T47D (cell line): ENCODE measurements around the gene CD27.
A peak's percentile ranks its signal among the peaks of the same experiment; 100 is the strongest.
"Not testable (repeated sequence)": the region's sequence is repeated elsewhere in the genome, so short reads cannot be mapped to it uniquely, and the experiment has no call there.

Experiments used
- DNase-seq, 2 experiments: peaks; one replicate each; pipeline versions ENCODE4 v3.0.0 to v3.0.0-alpha.2; 2011 to 2012; ENCODE audit warnings: low read depth in 1 of 2, low spot score in 1 of 2
- JUND ChIP-seq: IDR thresholded peaks from 2 replicates; pipeline ENCODE4 v1.6.1; 2012; ENCODE audit warnings: low read depth
- in situ Hi-C: cut with HindIII; loops from 2 replicates; pipeline ENCODE4 v1.10.0; 2016; ENCODE audit warnings: low sequenced_read_pairs, low pct_unique_long_range_greater_than_20kb

The CD27 gene

DNA sequence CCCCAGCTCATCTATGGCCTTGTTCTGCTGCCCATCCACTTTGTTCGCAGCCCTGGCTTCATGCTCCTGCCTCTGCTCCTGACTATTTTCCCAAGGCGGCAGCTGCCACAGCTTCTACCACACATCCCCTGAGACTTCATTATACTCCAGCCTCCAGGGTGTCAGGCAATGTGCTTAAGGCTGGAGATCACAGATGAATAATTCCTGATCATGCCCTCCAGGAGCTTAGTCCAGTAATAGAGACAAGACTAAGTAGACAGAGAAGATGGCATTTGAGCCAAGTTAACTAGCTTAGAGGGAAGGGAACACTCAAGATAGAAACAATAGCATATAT is 14.2 kb downstream of the CD27 start:
- no peak for DNase-seq
- no peak for TF ChIP-seq JUND
- in situ Hi-C loops: no loop called here

DNA sequence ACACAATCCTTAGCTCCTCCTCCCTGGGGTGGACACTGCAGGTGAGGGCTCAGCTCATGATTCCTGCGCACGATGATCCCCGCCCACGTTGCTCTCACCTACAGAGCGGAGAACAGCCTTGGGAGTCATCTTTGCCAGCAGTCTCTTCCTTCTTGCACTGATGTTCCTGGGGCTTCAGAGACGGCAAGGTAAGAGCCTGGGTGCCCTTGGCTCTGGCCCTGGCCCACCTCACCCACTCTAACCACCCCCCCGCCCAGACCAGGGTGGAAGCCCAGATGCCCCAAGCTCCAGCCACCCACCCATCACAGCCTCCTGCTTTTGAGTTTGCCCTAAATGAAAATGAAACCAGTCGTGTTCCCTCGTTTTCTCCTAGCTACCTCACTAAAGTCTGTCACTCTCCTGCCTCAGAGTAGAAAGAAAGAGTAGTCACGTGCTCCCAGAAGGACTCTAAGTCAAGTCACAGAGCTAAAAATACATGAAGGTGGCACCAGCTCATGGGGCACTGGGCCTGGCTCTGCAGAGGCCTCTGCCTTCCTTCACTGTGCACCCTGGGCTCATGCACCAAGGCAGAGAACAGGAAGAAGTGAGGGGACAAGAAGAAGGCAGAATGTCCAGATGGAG is 16.1 kb downstream of the CD27 start:
- TF ChIP-seq JUND: no peak

DNA sequence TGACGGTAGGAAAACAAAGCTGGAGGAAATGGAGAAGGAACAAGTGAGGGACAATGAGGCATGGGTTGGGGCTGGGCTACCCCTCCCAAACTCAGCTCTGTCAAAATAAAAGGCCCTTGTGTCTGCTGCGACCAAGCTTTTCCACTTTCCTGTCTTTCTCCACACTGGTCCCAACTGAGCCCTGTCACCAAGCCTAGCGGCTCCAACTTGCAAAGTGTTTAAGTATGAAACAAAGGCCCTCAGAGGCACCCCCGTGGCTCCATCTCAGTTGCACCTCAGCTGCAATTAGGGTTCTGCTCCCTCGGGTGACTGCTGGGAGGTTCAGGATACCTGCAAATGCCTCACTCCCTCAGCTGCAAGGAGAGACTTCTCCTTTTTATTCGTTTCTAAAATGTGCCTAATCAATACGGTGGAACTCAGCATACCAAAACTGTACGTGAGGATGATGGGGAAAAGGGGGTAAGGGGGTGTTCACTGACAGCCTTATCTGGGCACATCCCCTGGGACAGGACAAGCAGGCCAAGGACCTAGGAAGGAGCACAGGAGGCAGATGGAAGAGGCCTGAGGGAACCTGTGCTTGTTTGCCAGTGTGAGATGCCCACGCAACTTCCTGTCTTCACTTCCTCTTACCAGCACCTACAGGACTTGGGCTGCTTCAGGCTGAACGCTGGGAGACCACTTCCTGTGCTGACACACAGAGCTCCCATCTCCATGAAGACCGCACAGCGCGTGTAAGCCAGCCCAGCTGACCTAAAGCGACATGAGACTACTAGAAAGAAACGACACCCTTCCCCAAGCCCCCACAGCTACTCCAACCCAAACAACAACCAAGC is 16.9 kb downstream of the CD27 start:
- TF ChIP-seq JUND: no peak
- in situ Hi-C loops: no loop called here
- no peak for DNase-seq

More for the DNA sequence above, 16.1 kb downstream of the CD27 start:
- in situ Hi-C loops: no loop called here
- no peak for DNase-seq

DNA sequence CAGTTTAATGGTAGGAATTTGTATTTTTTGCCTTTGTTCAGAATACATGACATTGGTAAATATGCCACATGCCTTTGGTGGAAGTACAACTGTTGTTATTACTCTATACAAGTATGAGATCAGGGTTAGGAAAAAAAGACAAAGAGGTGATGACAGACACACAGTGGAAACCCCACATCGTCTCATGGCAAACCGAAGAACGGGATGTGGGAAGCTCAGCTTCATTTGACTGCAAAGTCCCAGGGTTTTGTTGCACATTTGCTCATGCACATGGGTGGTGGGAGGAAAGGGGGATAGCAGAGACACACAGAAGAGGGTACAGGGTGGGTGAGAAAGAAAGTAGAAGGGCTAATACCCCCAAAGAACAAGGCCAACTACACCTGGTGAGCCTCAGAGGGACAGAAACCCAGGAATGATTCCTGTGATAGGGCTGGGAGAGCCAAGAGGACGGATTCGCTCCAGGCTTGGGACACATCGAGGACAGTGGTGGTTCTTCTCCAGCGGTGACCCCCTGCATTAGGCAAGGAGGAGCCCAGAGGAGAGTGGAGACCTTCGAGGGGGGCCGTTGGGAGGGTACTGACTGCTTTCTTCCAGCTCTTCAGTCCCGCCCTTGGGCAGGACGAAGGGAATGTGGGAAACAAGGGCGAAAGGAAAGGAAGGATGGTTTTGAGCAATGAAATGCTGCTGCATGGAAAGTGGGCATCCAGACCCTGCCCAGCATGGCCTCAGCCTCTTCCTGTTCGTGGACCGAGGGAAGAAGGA is 17.7 kb downstream of the CD27 start:
- DNase-seq: no peak
- in situ Hi-C loops: no loop called here
- TF ChIP-seq JUND: no peak

DNA sequence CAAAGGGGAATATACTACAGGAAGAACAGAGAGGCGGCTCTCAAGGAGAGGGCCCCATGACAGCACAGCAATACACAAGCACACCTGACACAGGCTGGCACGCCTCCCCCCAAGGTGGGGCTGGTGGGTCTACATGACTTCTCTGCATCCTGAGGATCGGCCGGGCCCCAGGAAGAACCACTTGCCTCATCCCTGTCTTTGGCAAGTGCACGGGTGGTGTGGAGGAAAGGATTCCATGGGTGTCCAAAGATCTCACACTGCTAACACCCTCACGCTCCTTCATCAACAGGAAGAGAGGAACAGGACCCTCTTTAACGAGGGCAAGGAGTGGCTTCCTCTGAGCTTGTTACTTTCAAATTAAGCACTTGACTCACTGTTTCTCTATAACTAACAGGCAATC is 18.5 kb downstream of the CD27 start:
- DNase-seq: no peak
- no peak for TF ChIP-seq JUND
- in situ Hi-C loops: no loop called here

DNA sequence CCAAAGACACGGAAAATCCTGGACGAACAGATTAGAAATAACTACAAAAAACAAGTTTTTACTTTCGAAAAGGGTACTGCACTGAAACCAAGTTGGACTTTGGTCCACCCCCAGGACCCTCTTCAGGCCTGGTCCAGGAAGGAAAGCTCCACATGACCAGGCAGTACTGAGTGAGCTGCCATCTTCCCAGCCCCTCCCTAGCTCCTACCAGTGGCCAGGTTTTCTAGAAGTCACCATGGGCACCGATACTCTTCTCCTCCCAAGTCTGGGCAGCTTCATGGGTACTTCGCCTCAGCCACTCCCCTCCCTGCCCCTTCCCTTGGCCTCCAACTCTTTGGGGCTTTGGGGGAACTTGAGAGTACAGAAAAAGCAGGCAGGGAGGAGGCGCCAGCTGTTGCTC is 19.1 kb downstream of the CD27 start:
- no peak for TF ChIP-seq JUND
- no peak for DNase-seq
- in situ Hi-C loops: no loop called here

DNA sequence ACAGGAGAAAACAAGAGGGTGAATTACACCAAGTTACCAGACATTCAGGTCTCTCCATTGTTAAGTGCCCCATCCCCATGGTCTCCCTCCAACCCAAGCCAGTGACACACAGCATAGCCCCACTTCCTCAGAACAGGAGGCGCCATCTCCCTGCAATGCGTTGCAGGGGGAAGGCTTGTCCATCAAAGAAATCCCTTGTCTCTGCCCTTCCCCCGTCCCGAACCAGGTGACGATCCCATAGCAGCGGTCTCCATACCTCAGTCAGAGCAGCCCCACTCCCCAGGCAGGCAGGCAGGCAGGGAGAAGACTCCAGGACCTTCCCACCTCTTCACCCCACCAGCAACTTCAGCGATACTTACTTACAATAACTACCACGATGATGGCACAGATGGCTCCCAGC is 19.8 kb downstream of the CD27 start:
- TF ChIP-seq JUND: no peak
- in situ Hi-C loops: no loop called here

DNA sequence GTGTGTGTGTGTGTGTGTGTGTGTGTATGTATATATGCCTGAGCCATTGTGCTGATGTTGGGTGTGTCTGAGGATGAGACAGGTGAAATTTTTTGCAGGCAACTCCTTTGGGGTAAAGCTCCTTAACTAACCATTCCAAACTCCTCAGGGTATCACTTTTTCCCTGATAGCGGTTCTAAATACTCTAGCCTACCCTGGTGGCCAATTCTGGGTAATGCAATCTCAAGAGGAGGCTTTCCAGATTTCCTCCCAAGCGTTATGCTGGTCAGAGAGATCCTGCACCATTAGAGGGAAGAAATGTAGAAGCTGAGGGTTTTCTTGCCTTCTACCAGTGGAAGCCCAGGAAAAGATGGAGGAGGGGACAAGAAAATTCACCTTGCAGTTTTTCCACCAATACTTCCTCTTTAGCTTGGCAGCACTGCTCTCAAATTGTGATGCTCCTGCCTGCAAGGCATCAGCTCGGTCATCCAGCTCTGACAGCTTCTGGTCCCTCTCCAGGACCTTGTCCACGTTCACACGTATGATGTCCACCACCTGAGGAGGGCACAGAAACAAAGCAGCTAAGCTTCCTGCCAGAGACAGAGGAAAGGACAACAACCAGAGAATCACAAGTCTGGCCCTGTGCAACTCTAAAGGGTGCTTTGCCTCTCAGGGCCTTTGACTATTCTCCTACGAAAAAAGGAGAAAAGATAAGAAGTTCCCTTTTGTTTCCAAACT is 20.9 kb downstream of the CD27 start:
- no peak for TF ChIP-seq JUND
- peak; percentile 8 to 53 for DNase-seq
- in situ Hi-C loops: no loop called here

More for the DNA sequence above, 19.8 kb downstream of the CD27 start:
- DNase-seq: no peak

DNA sequence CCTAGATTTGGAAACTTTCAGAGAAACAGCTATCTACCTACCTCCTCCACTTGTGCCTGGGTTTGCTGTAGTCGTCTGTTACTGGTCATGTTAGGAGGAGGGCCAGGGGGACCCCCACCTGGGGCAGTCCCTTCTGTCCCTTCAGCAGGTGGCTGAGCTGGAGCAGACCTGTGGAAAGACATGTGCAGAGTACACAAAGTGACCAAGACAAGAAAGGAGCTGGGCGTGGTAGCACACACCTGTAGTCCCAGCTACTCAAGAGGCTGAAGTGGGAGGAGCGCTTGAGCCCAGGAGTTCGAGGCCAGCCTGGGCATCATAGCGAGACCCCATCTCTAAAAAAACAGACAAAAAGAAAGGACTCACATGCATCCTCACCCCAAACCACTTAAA is 21.4 kb downstream of the CD27 start:
- no peak for TF ChIP-seq JUND
- in situ Hi-C loops: no loop called here
- no peak for DNase-seq

DNA sequence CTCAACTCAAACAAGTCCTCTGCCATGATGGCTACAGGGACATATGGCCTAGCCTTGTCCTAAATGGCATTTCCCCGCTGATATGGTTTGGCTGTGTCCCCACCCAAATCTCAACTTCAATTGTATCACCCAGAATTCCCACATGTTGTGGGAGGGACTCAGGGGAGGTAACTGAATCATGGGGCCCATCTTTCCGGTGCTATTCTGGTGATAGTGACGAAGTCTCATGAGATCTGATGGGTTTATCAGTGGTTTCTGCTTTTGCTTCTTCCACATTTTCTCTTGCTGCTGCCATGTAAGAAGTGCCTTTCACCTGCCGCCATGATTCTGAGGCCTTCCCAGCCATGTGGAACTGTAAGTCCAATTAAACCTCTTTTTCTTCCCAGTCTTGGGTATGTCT is 22.0 kb downstream of the CD27 start:
- in situ Hi-C loops, DNase-seq: not testable (repeated sequence)

DNA sequence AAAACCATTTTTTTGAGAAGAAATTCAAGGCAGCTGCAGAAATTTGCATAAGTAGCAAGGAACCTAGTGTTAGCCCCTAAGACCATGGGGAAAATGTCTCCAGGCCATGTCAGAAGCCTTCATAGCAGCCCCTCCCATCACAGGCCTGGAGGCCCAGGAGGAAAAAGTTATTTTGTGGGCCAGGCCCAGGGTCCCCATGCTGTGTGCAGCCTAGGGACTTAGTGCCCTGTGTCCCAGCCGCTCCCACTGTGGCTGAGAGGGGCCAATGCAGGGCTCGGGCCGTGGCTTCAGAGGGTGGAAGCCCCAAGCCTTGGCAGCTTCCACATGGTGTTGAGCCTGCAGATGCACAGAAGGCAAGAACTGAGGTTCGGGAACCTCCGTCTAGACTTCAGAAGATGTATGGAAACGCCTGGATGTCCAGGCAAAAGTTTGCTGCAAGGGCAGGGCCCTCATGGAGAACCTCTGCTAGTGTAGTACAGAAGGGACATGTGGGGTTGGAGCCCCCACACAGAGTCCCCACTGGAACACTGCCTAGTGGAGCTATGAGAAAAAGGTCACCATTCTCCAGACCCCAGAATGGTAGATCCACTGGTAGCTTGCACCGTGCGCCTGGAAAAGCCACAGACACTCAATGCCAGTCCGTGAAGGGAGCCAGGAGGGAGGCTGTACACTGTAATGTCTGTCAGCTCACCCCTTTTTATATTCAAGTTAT is 23.0 kb downstream of the CD27 start:
- in situ Hi-C loops, DNase-seq: not testable (repeated sequence)

DNA sequence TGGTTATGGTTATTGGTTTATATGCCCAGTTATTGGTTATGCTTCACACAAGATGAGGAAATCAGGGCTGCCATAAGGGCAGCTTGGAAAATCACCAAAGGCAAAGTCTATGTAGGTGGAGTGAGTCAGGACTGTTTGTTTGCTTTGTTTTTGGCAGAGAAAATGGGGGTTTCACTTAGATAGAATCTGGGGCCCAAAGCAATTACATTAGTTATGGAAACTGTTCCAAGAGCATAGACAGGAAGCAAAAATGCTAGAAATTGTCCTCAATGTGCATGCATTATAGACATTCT is 23.5 kb downstream of the CD27 start:
- TF ChIP-seq JUND: no peak
- in situ Hi-C loops: no loop called here
- DNase-seq: no peak

DNA sequence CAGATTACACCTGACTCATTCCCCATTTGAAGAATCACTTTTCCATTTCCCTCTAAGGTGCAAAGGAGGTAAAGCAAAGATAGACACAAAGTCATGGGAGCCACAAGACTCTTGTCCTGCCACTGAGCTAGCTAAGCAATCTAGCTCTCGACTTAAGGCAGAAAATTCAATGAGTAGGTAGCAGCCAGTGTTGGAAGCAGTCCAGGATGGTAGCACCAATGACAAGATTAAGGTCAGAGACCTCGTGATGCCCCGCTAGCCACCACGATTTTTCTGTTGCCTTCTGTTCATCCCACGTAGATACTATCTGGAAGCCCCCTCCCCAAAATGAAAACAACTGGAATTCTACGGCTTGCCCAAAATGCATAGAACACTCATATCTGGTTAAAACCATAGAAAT is 24.3 kb downstream of the CD27 start:
- in situ Hi-C loops: no loop called here
- DNase-seq: no peak
- no peak for TF ChIP-seq JUND
